ENCODE results near the gene PLB1. TPM values are rescaled to one million over a fixed set of nuclear protein-coding genes. Genes with fewer than 3 reads are reported as not detected.

Gene PLB1
- total RNA-seq, 1 donor from 2014 or later: 3.3 TPM

- DNase-seq: no peak
- intact Hi-C loops (cut with micrococcal nuclease): no loop called here
- ATAC-seq: no peak
Measured at GRCh38 chr2:28490558-28490957, 5.3 kb upstream of the PLB1 start.

DNA sequence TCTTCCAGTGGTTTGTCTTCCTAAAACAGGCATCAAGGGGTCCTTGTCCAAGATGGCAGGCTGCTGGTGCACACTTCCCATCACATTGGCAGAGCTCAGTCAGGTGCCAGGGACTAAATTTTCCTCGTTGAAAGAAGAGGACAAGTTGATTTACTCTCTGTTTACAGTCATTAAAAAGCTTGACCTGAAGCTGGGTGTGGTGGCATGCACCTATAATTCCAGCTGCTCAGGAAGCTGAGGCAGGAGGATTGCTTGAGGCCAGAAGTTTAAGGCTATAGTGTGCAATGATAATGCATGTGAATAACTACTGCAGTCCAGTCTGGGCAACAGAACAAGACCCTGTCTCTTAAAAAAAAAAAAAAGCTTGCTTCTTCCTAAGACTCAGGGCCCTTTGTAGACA, 3.6 kb upstream of the PLB1 start:
- intact Hi-C loops (cut with micrococcal nuclease): no loop called here
- DNase-seq: no peak
- ATAC-seq: no peak

- ATAC-seq: no peak
- intact Hi-C loops (cut with micrococcal nuclease): no loop called here
- no peak for DNase-seq
Measured at GRCh38 chr2:28493636-28494035, 2.2 kb upstream of the PLB1 start.

GRCh38 chr2:28496781-28497180, 921 bp downstream of the PLB1 start:
- intact Hi-C loops (cut with micrococcal nuclease): no loop called here

GRCh38 chr2:28497206-28497605, 1.3 kb downstream of the PLB1 start:
- ATAC-seq (no peak), DNase-seq (no peak)
- intact Hi-C loops (cut with micrococcal nuclease): no loop called here

More at GRCh38 chr2:28496781-28497180, 921 bp downstream of the PLB1 start:
- no peak for ATAC-seq
- no peak for DNase-seq

DNA sequence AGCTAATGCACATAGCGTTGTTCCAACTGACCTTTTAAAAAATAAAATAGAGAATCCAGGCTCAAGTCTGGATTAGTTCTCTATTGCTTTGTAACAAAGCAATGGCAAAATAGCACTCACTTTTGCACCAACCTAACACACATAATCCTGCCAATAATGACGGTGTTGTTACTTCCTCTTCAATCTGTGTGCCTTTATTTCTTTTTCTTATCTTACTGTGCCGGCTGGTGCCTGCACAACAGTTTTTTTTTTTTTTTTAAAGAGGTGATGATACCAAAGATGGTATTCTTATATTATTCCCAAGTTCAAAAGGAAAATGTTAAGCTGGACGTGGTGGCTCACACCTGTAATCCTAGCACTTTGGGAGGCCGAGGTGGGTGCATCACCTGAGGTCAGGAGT, 3.4 kb downstream of the PLB1 start:
- intact Hi-C loops (cut with micrococcal nuclease): no loop called here
- ATAC-seq (no peak), DNase-seq (no peak)

- ATAC-seq (no peak), DNase-seq (no peak)
- intact Hi-C loops (cut with micrococcal nuclease): no loop called here
Measured at GRCh38 chr2:28505361-28505760, 9.5 kb downstream of the PLB1 start.

GRCh38 chr2:28506112-28506910, 10.5 kb downstream of the PLB1 start:
- ATAC-seq (no peak), DNase-seq (no peak)
- intact Hi-C loops (cut with micrococcal nuclease): no loop called here

DNA sequence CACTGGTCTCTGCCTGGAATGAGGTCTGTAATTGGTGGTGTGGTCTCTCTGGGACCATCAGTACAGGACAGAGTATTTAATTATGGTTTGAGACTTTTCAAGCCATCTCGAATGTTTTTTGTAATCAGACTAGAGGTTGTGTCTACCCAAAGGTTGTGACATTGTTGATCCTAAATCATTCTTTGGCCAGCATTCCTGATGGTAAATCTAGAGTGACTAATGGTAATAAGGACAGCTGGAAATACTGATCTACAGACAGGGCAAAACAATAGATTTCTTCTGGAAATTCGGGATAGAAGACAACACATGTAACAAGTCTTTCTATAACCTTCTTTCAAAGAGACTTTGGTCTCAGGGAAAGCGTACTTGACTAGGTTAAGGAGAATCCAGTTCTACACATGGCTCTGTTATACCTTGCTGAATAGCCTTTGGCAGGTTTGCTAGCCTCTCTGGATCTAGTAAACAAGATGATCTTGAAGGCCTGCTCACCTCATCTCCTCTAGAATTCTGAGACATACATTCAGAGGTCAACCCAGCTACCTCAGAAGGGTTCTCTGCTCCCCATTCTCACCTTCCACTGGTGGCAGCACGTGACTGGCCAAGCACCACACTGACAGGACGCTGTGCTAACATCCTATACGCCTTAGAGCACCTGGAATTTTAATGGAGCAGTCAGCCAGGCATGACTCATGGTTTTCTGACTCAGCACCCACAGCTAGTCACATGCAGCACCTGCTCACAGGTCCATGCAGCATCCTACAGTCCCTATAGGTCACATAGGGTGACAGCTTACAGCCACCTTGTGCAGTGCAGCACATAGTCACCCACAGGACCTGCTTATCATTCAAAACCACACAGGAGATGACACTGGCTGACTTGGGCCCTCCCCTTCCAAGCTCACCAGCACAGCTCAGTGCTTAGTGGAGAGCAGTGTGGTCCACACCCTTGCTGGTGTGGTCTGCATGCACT, 12.2 kb downstream of the PLB1 start:
- DNase-seq (no peak), ATAC-seq (no peak)
- intact Hi-C loops (cut with micrococcal nuclease): no loop called here

DNA sequence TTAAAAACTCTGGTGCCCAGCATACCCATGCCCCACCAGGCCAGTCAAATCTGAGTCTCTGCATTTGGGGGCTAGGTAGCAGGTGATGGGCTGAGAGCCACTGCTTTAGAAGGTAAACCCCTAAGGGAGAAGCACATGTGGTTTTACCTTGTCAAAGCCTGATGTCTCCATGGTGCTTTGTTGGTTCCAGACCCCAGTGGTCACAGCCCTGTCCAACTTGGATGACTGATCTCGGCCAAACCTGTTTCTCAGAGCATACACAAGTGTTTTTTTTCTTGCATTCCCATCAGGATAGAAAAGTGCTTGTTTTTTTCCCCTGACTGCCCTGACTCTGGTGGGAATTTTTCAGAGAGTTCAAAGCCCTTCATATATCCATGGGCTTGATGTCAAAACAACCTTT, 13.5 kb downstream of the PLB1 start:
- no peak for ATAC-seq
- DNase-seq: no peak
- intact Hi-C loops (cut with micrococcal nuclease): no loop called here

- DNase-seq (peak; percentile 79), ATAC-seq (peak; percentile 73)
- intact Hi-C loops (cut with micrococcal nuclease): no loop called here
Measured at GRCh38 chr2:28510184-28510583, 14.3 kb downstream of the PLB1 start.

DNA sequence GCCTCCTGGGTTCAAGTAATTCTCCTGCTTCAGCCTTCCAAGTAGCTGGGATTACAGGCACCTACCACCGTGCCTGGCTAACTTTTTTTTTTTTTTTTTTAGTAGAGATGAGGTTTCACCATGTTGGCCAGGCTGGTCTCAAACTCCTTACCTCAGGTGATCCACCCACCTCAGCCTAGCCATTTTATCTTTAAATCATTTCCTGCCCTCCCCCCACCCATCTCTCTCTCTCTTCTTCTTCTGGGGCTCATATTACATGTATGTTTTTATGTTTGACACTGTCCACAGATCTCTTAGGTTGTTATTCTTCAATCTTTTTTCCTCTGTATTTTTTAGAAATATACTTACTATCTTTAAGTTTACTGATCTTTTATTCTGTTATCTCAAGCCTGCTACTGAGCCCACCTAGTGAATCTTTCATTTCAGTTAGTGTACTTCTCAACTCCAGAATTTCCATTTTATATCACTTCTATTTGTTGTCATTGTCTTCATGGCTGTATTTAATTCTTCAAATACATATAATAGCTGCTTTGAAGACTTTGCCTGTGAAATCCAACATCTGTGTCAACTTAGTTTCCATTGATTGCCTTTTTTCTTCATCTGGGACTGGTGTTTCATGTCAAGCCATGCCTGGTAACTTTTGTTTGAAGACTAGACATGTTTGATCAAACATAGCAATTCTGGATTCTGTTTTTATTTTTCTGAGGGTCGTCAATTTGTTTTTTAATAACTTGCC, 16.2 kb downstream of the PLB1 start:
- intact Hi-C loops (cut with micrococcal nuclease): no loop called here
- DNase-seq (no peak), ATAC-seq (no peak)

- intact Hi-C loops (cut with micrococcal nuclease): no loop called here
- ATAC-seq (no peak), DNase-seq (no peak)
Measured at GRCh38 chr2:28512607-28512965, 16.7 kb downstream of the PLB1 start.

DNA sequence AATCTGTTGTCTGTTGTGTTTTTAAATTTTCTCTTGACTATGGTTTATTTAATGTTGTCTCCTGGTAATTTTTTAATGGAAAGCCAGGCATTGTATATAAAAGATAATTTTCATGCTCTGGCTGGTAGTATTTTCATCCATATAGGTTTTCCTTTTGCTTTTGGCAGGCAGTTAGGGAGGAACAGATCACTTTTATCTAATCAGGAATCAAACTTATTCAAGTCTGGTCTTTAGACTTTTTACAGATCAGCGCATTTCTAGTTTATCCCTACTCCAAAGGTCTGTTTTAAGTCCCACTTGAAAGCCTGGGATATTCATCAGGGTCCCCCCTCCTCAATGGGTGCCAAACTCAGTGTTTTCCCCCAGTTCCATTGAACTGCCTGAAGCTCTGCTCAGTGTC, 17.2 kb downstream of the PLB1 start:
- DNase-seq: no peak
- intact Hi-C loops (cut with micrococcal nuclease): no loop called here
- no peak for ATAC-seq

- no peak for ATAC-seq
- DNase-seq: no peak
- intact Hi-C loops (cut with micrococcal nuclease): no loop called here
Measured at GRCh38 chr2:28515176-28515751, 19.4 kb downstream of the PLB1 start.

DNA sequence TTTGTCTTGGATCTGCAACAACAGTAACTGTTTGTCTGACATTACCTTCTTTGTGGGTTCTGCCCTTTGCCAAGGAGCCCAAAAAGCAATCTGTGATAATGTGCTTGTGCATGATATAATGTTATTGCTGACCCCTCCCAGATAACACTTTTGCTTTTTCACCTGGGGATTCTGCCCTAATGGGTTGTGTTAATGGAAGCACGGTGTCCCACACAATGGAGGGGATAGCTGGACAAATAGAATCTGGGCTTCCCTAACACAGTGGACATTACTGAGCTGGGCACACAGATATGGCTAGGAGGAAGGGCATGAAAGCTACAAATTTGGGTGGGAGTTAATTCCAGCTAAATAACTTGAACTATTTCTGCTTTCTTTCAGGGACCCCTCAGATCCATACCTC, 20.6 kb downstream of the PLB1 start:
- intact Hi-C loops (cut with micrococcal nuclease): no loop called here
- no peak for DNase-seq
- no peak for ATAC-seq

DNA sequence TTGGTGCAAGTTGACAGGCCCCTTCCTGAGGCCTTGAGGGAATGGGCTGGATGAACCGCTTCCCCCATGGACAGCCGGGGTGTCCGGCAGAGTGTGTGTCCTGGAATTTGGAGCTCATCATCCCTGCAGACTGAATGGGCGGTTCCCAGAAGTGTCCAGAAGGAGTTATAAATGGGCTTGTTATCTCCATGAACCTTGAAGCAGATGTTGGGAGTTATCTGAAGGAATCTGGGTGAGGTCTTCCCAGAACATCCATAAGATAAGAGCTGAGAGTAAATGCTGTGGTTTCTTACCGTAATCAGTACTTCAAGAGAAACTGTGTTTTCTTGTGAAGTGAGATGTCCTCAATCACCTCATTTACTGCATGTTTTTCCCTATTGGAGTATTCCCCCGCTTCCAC, 21.1 kb downstream of the PLB1 start:
- ATAC-seq: no peak
- intact Hi-C loops (cut with micrococcal nuclease): no loop called here
- no peak for DNase-seq

- ATAC-seq (no peak), DNase-seq (no peak)
- intact Hi-C loops (cut with micrococcal nuclease): no loop called here
Measured at GRCh38 chr2:28521663-28522062, 25.8 kb downstream of the PLB1 start.

DNA sequence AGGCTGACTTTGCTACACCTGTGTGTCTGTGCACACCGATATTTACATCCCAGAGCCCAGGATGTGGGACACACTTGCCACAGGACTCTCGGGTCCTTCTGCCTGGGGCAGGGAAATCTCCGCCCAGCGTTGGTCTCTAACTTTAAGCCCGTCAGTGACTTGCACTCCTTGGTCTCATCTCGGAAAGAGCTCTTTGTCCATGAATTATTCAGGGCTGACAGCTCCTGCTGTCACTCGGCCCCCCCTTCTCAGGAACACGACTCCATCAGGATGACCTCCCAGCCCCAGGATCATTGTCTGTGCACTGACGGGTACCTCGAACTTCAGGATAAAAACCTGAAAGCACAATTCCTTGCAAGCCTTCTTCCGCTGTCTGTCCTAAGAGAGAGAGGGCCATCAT, 26.6 kb downstream of the PLB1 start:
- ATAC-seq: no peak
- no peak for DNase-seq
- intact Hi-C loops (cut with micrococcal nuclease): no loop called here

DNA sequence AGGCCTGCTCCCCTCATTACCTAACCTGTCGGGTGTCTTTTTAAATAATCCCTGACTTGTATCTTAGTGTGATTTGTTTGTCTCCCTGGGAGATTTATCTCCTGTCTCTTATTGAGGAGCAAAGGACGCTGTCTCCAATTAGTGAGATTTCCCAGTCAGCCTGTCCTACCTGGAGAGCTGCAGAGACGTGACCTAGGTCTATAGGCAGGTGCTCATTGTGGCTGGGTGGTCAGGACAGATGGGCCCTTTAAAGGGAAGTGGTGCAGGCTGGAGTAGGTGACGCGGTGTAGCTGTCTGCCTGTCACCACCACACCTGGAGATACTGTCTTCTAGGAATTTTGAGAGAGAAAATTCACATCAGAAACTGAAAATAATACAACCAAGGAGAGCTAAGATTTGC, 28.0 kb downstream of the PLB1 start:
- no peak for ATAC-seq
- intact Hi-C loops (cut with micrococcal nuclease): no loop called here
- no peak for DNase-seq
